Activated CD4-positive, CD25-positive, alpha-beta regulatory T cell (primary cell): Measurements from ENCODE around the gene BHLHE23.

Experiments used
- DNase-seq, 4 experiments: peaks; one replicate each; lab custom pipeline; 2025; lab: John Stamatoyannopoulos, UW

The BHLHE23 gene

DNA sequence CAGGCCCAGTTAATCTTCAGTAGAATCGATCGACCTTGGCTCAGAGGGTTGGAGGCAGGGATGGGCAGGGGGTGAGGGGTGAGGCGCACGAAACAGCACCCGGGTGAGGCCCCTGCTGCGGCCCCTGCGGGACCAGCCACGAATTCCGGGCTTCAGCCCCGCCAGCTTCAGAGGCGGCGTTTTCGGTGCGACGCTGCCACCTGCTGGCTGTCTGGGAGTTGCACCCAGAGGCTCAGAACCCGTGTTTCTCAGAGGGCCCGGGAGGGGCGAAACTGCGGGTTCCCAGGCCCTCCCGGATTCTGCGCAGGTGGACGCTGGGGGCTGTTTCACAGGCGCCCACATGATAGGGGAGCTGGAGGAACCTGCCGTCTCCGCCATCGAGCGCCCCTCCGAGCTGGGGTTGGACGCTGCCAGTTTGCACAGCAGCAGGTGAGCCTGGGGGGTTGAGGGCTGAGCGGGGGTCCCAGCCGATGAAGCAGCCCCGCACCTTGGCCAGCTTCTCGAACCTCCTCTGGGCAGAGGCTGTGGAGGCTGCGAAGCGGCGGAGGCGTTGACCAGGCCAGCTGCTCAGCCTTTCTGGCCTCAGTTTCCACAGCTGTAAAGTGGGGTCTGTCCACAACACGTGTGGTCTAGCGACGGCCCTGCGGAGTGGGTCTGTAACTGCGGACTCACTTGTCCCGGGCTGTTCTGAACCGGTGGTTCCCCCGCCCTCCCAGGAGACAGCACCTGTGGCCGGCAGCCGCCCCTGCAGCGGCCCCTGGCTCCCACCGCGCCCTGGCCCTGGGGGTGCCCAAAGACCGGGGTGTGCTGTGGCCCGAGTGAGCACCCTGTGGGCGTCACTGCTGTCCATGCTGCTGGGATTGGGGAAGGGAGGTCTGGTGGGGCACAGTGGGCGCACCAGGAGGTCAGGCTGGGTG is 2.5 kb upstream of the BHLHE23 start:
- peak; percentile 69 to 73 (median 73) for DNase-seq

GRCh38 chr20:63008541-63009044 is 1.8 kb upstream of the BHLHE23 start:
- no peak for DNase-seq

GRCh38 chr20:63007646-63008488 is 1.1 kb upstream of the BHLHE23 start:
- no peak for DNase-seq

DNA sequence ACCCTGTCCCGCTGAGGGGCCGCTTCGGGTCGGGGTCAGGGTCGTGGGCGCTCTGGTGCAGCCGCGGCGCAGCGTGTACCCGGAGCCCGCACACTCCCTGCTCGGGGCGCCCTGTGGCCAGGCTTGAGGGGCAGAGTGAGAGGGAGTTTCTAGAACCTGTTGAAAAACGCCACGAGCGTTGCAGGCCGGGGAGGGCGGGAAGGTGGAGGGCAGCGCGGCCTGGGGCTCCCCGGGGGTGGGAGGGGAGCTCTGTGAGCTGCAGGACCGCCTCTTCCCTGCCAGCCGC is 539 bp upstream of the BHLHE23 start:
- DNase-seq = no peak

GRCh38 chr20:63005862-63006539 is 763 bp downstream of the BHLHE23 start:
- DNase-seq = no peak

GRCh38 chr20:63005365-63005861 is 1.4 kb downstream of the BHLHE23 start:
- no peak for DNase-seq

DNA sequence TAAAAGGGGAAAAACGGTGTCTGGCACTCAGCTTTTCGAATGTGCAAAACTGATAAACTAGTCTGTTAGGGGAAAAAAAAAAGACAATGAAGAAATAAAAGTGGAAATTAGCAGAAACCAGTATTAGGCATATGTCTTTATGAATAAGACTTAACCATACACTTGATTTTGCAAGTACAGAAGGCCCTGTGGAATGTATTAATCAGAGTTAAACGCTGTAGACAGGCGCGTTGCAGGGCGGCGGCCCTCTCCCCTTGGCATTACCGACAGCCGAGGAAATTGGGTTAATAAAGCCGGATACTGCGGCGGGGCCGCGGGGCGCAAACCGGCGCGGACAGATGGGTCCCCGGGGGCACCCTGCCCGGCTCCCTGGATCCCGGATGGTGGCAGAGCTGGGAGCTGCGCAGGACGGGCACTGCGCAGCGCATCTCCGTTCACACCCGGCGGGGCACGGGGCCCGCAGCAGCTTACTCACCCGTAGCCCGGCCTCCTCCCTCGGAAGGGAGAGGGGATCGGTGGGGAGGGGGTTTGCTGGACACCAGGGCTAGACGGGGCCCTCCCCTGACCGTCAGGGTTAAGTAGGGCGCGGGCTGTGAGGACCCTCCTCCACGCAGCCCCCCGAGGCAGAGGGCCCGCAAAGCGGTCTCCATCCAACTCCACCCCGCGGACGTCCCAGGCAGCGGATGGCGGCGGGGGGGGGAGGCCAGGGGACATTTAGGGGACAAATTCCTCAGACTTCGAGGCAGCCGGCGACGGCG is 2.0 kb downstream of the BHLHE23 start:
- DNase-seq = no peak

DNA sequence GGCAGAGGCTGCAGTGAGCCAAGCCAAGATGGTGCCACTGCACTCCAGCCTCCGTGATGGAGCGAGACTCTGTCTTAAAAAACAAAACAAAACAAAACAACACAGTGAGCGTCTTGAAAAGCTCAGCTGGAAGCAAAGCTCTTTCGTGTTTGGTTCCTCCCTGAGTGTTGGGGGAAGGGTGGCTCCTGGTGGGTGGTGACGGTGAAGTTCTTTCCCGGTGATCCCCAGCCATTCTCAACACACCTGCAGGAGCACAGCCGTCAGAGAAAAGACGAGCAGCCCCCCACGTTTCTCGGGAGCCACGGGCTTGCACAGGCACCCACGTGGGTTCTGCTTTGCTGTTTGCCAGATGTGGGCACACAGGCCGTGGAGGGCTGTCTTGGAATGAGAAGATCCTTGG is 3.2 kb downstream of the BHLHE23 start:
- DNase-seq = no peak

GRCh38 chr20:63002511-63002910 is 4.3 kb downstream of the BHLHE23 start:
- DNase-seq = no peak

GRCh38 chr20:63000958-63001357 is 5.8 kb downstream of the BHLHE23 start:
- DNase-seq = no peak

DNA sequence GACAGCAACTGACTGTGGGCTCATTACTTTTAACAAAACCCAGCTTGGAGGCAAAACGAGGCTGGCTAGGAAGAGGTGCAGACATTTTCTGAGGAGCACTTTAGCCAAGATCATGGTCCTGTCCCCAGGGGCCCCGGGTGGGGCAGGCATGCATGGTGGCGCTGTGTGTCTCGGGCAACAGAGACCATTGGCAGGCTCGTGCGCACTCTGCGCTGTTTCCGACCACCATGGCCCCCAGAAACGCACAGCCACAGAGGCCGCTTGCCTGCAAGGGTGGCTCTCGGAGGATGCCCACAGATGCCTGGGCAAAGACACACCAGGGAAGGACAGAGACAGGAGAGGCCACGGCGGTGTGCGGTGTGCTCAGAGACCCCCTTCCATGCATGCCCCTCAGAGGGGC is 6.7 kb downstream of the BHLHE23 start:
- no peak for DNase-seq

DNA sequence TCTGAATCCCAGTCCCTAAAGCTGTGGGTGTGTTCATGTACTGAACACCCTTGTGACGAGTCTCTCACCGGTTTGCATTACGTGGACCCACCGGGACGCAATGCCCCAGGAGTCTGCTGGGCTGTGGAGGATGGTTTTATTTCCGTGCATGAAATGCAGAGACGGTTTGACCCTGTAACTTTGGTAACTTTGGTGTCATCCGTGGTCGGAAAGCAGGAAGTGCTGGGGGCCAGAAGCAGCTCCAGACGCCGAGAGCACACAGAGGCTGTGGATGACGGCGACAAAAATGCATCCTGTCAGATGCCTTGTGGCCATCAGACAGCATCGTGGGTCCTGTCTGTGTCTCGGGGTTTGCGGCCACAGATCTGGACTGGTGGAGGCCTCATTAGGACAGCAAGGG is 7.2 kb downstream of the BHLHE23 start:
- DNase-seq = no peak

GRCh38 chr20:62998449-62998848 is 8.3 kb downstream of the BHLHE23 start:
- no peak for DNase-seq

DNA sequence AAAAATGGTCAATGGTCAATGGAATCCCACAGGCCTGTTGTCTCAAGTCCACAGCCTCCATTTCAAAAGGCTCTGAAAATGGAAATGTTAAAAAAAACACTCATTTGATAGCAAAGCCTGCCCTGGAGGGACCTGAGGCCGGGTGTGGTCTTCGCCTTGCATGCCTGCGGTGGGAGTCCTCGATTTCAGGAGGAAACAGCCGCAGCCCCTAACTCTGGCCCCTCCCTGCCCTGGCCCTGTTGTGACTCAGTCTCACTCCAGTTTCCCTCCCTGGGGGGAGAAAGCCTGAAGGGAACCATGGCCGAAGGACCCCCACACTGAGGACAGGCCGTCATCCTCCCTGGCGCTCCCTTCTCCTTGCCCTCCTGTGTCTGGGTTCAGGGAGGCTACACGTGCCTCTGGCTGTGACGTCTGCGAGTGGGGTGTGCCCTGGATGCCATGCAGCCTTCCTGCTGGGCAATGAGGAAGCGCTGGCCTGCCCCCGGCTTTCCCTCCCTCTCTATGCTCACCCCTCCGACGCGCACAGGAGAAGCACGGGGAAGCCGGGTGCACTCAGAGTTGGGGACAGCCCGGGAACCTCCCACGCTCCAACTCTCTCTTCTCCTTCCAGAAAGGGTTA is 9.2 kb downstream of the BHLHE23 start:
- DNase-seq = no peak

- DNase-seq = no peak
Observed at GRCh38 chr20:62996596-62996982, 10.2 kb downstream of the BHLHE23 start.

DNA sequence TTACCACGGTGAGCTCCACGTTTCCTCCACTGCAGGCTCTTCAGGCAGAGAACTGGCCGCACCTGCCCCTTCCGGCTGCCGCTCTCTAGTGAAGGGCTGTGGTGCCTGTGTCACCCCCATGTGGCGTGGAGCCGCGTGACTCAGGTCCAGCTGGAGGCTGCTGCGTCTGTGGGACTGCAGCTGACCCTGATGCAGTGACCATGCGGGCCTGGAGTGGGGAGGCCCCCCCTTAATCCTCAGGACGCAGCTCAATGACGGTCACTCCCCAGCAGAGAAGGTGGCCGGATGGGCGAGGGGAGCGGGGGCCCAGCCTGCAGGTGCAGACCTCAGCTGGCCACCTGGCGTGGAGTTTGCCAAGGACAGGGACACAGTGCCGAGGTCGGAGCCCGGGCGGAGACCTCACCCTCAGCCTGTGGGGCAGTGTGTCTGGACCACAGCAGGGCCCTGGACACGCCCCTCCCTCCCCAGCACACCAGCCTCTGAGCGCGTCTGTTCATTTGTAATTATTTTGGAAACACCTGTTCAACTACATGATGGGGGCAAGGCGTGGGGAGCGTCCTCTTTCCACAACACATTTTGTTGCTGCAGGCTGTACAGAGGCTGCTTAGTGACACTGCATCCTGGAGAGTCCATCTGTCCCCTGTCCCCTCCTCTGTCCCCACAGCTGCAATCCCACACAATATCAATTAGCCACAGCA is 10.7 kb downstream of the BHLHE23 start:
- DNase-seq = no peak

- DNase-seq = no peak
Observed at GRCh38 chr20:62995481-62995880, 11.3 kb downstream of the BHLHE23 start.

DNA sequence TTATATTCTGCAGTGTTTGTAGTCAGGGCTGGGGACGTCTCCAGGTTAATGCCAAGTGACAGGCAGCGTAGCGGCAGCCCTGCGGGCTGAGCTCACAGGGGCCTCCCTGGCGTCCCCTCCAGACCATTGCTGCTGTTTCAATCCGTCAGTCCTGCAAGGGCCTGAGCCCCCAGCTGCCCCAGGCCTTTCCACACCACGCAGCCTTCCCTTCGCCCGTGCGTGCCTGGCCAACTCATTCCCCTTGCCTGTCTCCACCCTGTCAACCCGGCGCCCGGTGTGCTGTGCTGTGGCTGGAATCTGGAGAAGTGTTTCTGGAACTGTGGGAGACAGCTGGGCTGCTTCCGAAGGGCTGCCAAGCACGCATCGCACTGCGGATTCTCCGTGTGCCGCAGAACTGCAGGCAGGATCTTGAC is 11.9 kb downstream of the BHLHE23 start:
- DNase-seq = no peak

DNA sequence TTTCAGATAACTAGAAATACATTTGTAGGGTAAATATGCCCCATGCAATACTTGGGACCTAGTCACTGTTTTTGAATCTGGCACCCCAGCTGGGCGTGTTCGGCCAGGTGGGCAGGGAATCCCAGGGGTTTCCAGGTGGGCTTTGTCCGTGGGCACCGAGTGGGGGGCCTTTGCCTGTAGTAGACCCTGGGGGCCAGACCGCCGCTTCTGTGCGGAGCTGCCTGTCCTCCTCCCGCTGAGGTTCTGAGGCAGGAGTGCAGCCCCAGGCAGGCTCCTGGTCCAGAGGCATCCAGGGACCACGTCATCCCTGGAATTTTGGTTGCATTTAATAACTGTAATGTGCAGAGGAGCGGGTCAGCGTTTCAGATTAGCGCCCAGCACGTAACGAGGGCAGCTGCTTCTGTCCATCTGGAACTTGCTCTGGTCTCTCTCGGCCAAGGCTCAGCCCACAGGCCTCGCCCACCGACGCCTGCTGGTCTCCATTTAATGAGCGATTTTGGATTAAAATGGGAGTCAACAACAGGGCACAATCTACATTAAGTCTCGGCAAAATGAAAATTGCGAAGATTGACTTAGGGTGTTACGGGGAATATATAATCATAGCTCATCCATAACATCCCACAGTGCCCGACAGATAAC is 12.8 kb downstream of the BHLHE23 start:
- no peak for DNase-seq

DNA sequence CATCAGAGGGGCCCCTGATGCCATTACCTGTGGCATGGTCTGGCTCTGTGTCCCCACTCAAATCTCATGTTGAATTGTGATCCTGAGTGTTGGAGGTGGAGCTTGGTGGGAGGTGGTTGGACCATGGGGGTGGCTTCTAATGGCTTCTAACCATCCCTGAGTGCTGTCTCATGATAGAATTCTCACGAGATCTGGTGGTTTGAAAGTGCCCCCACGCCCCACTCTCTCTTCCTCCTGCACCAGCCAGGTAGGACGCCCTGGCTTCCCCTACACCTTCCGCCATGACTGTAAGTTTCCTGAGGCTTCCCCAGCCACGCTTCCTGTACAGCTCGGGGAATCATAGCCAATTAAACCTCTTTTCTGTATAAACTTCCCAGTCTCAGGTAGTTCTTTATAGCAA is 14.9 kb downstream of the BHLHE23 start:
- DNase-seq = no peak
